Measurements from ENCODE around the gene PRKAR1B.

- TF ChIP-seq CTCF (IDR thresholded peaks at IDR 0.05), result no peak
- no peak for TF ChIP-seq EP300 (IDR thresholded peaks at IDR 0.05)
Observed at GRCh38 chr7:512541-513311, 214.4 kb downstream of the PRKAR1B start.
